Measurements from ENCODE around the gene ITGB1.

The ITGB1 gene

DNA sequence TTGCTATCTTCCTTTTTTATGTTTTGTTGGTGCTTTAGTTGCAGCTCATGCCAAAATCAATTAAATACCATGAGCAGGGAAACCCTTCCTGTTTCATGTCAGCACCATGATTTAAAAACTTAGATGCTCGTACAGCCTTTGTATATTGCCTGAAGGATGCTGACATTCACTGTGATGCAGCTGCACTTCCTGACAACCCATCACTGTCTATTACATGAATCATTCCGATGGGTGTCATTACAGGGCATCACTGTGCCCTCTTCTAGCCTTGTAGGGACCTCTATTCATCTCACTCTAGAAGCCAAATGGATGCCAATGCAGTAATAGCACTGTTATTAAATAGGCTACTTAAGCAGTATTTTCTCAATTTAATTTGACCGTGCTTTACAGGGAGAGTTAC, 18.3 kb upstream of the ITGB1 start:
- no peak for DNase-seq
- Histone ChIP-seq H3K27me3 (no peaks in the 10 kb centered on the region), H3K36me3 (no peaks in the 10 kb centered on the region), H3K4me3 (ENCODE audit: low read depth, low read length) (no peak overlapping the region), H3K4me1 (no peaks in the 10 kb centered on the region; the same call in 1 of the 2 replicates), H3K9me3 (no peaks in the 10 kb centered on the region)
- no peak for TF ChIP-seq CTCF (IDR thresholded peaks at IDR 0.05; ENCODE audit: low read depth, low read length)

DNA sequence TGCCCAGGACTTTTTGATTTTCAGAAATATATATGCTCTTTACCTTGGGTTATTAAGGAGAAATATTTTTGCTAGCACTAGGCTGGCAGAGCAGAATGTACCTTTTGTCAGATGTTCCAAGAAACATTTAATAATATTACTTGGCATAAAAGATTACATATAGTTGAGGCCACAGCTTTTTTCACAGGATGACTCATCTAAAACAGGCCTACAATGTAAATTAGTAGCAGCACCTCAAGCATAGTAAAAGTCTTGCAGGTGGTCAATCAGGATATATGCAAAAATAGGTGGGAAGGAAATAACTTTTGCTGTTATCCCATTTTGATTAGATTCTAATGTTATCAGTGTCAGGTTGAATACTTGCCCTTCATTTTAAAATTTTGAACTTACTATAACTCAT, 14.9 kb upstream of the ITGB1 start:
- Histone ChIP-seq H3K4me1 (no peaks in the 10 kb centered on the region; the same call in 1 of the 2 replicates), H3K4me3 (ENCODE audit: low read depth, low read length) (no peak overlapping the region), H3K9me3 (no peaks in the 10 kb centered on the region), H3K27me3 (no peaks in the 10 kb centered on the region), H3K36me3 (no peaks in the 10 kb centered on the region)
- no peak for TF ChIP-seq CTCF (IDR thresholded peaks at IDR 0.05; ENCODE audit: low read depth, low read length)
- DNase-seq: no peak

- Histone ChIP-seq H3K9me3 (no peaks in the 10 kb centered on the region), H3K4me1 (no peaks in the 10 kb centered on the region; the same call in 1 of the 2 replicates), H3K36me3 (no peaks in the 10 kb centered on the region), H3K4me3 (ENCODE audit: low read depth, low read length) (no peak overlapping the region), H3K27me3 (no peaks in the 10 kb centered on the region)
- TF ChIP-seq CTCF (IDR thresholded peaks at IDR 0.05; ENCODE audit: low read depth, low read length): no peak
- no peak for DNase-seq
Observed at GRCh38 chr10:32972460-32972859, 14.4 kb upstream of the ITGB1 start.

GRCh38 chr10:32971536-32972091, 13.6 kb upstream of the ITGB1 start:
- TF ChIP-seq CTCF (IDR thresholded peaks at IDR 0.05; ENCODE audit: low read depth, low read length): no peak
- no peaks in the 10 kb centered on the region for H3K27me3 ChIP-seq
- no peak overlapping the region for H3K4me3 ChIP-seq (ENCODE audit: low read depth, low read length)
- H3K36me3 ChIP-seq: no peaks in the 10 kb centered on the region
- no peaks in the 10 kb centered on the region for H3K9me3 ChIP-seq
- no peaks in the 10 kb centered on the region; the same call in 1 of the 2 replicates for H3K4me1 ChIP-seq
- no peak for DNase-seq

- no peaks in the 10 kb centered on the region for H3K36me3 ChIP-seq
- no peaks in the 10 kb centered on the region; the same call in 1 of the 2 replicates for H3K4me1 ChIP-seq
- no peak overlapping the region for H3K4me3 ChIP-seq (ENCODE audit: low read depth, low read length)
- no peaks in the 10 kb centered on the region for H3K27me3 ChIP-seq
- no peak for DNase-seq
- TF ChIP-seq CTCF (IDR thresholded peaks at IDR 0.05; ENCODE audit: low read depth, low read length): no peak
- no peaks in the 10 kb centered on the region for H3K9me3 ChIP-seq
Observed at GRCh38 chr10:32970910-32971309, 12.9 kb upstream of the ITGB1 start.

- Histone ChIP-seq H3K4me1 (peaks cover 6% of the 10 kb centered on the region), H3K36me3 (no peaks in the 10 kb centered on the region)
- TF ChIP-seq CTCF (IDR thresholded peaks at IDR 0.05; ENCODE audit: low read depth, low read length): no peak
Observed at GRCh38 chr10:32964270-32964669, 6.2 kb upstream of the ITGB1 start.

More at GRCh38 chr10:32964270-32964669, 6.2 kb upstream of the ITGB1 start:
- Histone ChIP-seq H3K4me3 (ENCODE audit: low read depth, low read length) (no peak overlapping the region), H3K27me3 (no peaks in the 10 kb centered on the region), H3K9me3 (no peaks in the 10 kb centered on the region)
- DNase-seq: no peak
